ENCODE measurements around the gene KCNQ1OT1.

- TF ChIP-seq, protein P1, sequence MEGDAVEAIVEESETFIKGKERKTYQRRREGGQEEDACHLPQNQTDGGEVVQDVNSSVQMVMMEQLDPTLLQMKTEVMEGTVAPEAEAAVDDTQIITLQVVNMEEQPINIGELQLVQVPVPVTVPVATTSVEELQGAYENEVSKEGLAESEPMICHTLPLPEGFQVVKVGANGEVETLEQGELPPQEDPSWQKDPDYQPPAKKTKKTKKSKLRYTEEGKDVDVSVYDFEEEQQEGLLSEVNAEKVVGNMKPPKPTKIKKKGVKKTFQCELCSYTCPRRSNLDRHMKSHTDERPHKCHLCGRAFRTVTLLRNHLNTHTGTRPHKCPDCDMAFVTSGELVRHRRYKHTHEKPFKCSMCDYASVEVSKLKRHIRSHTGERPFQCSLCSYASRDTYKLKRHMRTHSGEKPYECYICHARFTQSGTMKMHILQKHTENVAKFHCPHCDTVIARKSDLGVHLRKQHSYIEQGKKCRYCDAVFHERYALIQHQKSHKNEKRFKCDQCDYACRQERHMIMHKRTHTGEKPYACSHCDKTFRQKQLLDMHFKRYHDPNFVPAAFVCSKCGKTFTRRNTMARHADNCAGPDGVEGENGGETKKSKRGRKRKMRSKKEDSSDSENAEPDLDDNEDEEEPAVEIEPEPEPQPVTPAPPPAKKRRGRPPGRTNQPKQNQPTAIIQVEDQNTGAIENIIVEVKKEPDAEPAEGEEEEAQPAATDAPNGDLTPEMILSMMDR (IDR thresholded peaks at IDR 0.05): no peak
- no peak for TF ChIP-seq JUN (CRISPR knock-in tag; IDR thresholded peaks at IDR 0.05)
These were observed 27.2 kb upstream of the KCNQ1OT1 start for GRCh38 chr11:2726964-2727363.
